Ishikawa (cell line): Measurements from ENCODE around the gene PGM3.

Experiments
- CEBPB ChIP-seq: IDR thresholded peaks from 2 replicates; pipeline ENCODE4 v1.6.1; 2012
- CREB1 ChIP-seq: IDR thresholded peaks from 2 replicates; pipeline ENCODE4 v1.6.1; 2012; ENCODE audit warnings: low read depth
- EGR1 ChIP-seq: IDR thresholded peaks from 2 replicates; pipeline ENCODE4 v1.6.1; 2012
- EP300 ChIP-seq: IDR thresholded peaks from 2 replicates; pipeline ENCODE4 v1.6.1; 2012; ENCODE audit warnings: borderline replicate concordance
- FOXM1 ChIP-seq: IDR thresholded peaks from 2 replicates; pipeline ENCODE4 v1.6.1; 2012; ENCODE audit warnings: low read depth, borderline replicate concordance
- NFIC ChIP-seq: IDR thresholded peaks from 2 replicates; pipeline ENCODE4 v1.6.1; 2012
- RAD21 ChIP-seq: IDR thresholded peaks from 2 replicates; pipeline ENCODE4 v1.6.1; 2012; ENCODE audit warnings: low read depth
- REST ChIP-seq: IDR thresholded peaks from 2 replicates; pipeline ENCODE4 v1.6.1; 2012; ENCODE audit warnings: low read depth, mild to moderate bottlenecking
- TAF1 ChIP-seq: IDR thresholded peaks from 2 replicates; pipeline ENCODE4 v1.6.1; 2012; ENCODE audit warnings: low read depth, mild to moderate bottlenecking
- TCF12 ChIP-seq: IDR thresholded peaks from 2 replicates; pipeline ENCODE4 v1.6.1; 2012; ENCODE audit warnings: low read depth
- TEAD4 ChIP-seq: IDR thresholded peaks from 2 replicates; pipeline ENCODE4 v1.6.1; 2012
- YY1 ChIP-seq: IDR thresholded peaks from 2 replicates; pipeline ENCODE4 v1.6.1; 2012; ENCODE audit warnings: low read depth
- ZBTB7A ChIP-seq: IDR thresholded peaks from 2 replicates; pipeline ENCODE4 v1.6.1; 2012; ENCODE audit warnings: low read depth
- TF ChIP-seq, protein P1 (sequence below): IDR thresholded peaks from 2 replicates; pipeline ENCODE4 v1.6.1; 2012
- TF ChIP-seq, protein P2 (sequence below): IDR thresholded peaks from 2 replicates; pipeline ENCODE4 v1.6.1; 2012

PGM3 gene

DNA sequence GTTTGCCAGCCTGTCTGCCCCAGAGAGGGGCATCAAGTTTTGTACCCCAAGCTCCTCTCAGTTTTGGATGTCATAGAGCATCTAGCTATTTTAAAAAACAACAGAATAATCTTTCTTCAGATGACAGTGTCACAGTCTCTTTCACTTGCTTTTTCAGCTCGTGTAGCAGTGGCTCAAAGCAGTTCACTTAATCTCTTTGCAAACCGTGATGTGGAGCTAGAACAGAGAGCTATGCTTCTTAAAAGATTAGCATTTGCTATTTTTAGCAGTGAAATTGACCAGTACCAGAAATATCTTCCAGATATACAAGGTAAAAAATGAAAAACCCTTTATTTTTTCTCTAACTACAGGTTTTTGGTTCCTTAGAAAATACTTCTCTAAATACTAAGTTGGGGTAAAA is 37.3 kb downstream of the PGM3 start:
- TF ChIP-seq CEBPB (no peak), EGR1 (no peak), YY1 (no peak), TEAD4 (no peak), EP300 (no peak), FOXM1 (no peak), NFIC (no peak), ZBTB7A (no peak), REST (no peak), RAD21 (no peak), CREB1 (no peak), TAF1 (no peak), TCF12 (no peak)
- TF ChIP-seq, protein P1, sequence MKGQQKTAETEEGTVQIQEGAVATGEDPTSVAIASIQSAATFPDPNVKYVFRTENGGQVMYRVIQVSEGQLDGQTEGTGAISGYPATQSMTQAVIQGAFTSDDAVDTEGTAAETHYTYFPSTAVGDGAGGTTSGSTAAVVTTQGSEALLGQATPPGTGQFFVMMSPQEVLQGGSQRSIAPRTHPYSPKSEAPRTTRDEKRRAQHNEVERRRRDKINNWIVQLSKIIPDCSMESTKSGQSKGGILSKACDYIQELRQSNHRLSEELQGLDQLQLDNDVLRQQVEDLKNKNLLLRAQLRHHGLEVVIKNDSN: no peak
- TF ChIP-seq, protein P2, sequence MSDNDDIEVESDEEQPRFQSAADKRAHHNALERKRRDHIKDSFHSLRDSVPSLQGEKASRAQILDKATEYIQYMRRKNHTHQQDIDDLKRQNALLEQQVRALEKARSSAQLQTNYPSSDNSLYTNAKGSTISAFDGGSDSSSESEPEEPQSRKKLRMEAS: no peak

- no peak for TF ChIP-seq CEBPB
- TF ChIP-seq TCF12: no peak
- no peak for TF ChIP-seq ZBTB7A
- TF ChIP-seq NFIC: no peak
- no peak for TF ChIP-seq CREB1
- no peak for TF ChIP-seq TAF1
- no peak for TF ChIP-seq EGR1
- TF ChIP-seq REST: no peak
- TF ChIP-seq FOXM1: no peak
- no peak for TF ChIP-seq TEAD4
- TF ChIP-seq RAD21: no peak
- TF ChIP-seq, protein P1: no peak
- TF ChIP-seq EP300: no peak
- no peak for TF ChIP-seq YY1
- TF ChIP-seq, protein P2: no peak
Measured at GRCh38 chr6:83153883-83154521, 39.1 kb downstream of the PGM3 start.

DNA sequence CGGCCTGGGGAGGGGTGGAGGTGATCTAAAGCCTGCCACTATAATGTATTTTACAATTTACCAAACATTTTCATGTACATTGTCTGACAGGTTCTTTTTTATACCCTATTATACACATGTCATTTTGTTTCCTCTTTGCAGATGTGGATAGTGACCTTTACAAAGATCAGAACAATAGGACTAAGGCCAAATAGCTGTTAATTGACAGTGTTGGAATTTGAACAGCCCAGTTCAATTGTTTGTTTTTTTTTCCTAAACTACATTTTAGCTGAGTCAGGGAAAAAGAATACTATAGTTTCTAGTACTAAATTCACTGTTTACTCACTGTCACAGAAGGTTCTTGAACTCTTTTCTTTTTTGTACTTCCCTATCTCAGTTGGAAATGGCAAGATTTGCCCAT is 40.2 kb downstream of the PGM3 start:
- TF ChIP-seq EP300 (no peak), RAD21 (no peak), REST (no peak), TAF1 (no peak), YY1 (no peak), ZBTB7A (no peak), EGR1 (no peak), NFIC (no peak), TCF12 (no peak), TEAD4 (no peak), CEBPB (no peak), CREB1 (no peak), FOXM1 (no peak)
- TF ChIP-seq, protein P1: no peak
- TF ChIP-seq, protein P2: no peak
